CD4-positive, alpha-beta T cell treated with Interleukin-15 for 4 hours (primary cell): ENCODE results near the gene COMMD1.

Source experiments
- DNase-seq: peaks from one replicate; pipeline ENCODE4 v3.0.0-alpha.2; 2020; ENCODE audit warnings: low spot score

Gene COMMD1

DNA sequence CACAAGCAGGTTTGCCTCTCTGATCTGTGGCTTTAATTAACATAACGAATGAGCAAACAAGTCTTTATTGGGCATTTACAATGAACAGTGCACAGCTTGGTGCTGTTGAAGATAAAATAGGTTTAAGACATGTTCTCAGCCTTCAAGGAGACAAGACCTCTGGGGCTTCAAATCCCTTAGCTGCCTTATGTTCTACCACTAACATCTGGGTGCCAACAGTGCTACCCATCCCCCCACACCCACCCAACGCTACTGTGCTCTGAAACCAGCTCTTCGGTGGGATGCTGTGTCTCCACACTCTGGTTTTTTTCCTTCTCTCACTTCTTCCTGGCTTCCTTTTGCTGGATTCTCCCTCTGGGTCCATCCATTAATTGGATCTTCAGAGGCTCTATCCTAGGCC lies 276.4 kb downstream of the COMMD1 start:
- DNase-seq = no peak

- no peak for DNase-seq
Measured at GRCh38 chr2:62184512-62185230, 279.2 kb downstream of the COMMD1 start.
